RWPE1 (cell line): ENCODE measurements around the gene SCN4B.
"Not testable (repeated sequence)": the region's sequence is repeated elsewhere in the genome, so short reads cannot be mapped to it uniquely, and the experiment has no call there.

ENCODE experiments used
- CTCF ChIA-PET: fragments of 350-600 bp; sonication (Branson Sonifier 250); formaldehyde crosslinking; extraction: SDS; loops from one replicate; lab custom pipeline; 2021; lab: Yijun Ruan, JAX
- POLR2A ChIA-PET: fragments of 400-600 bp; formaldehyde crosslinking; extraction: SDS; loops from one replicate; lab custom pipeline; 2020; ENCODE audit warnings: antibody characterized with exemption; ENCODE audit not compliant: low non-redundant PET; lab: Yijun Ruan, JAX
- DNase-seq: peaks from one replicate; pipeline ENCODE4 v3.0.0; 2012; ENCODE audit warnings: low spot score
- H3K27ac ChIP-seq: fragments of 450-650 bp; 2 replicates; pipeline ENCODE4 v1.5.1; 2017
- CTCF ChIP-seq: fragments of 450-650 bp; conservative IDR thresholded peaks from 2 replicates; pipeline ENCODE4 v1.5.1; 2017; ENCODE audit warnings: low read depth, mild to moderate bottlenecking

Gene SCN4B

GRCh38 chr11:118184784-118185579, 32.4 kb upstream of the SCN4B start:
- ChIA-PET CTCF (interaction anchor here (0.8 to 2.0 kb wide), 2 partner anchors 10 to 14 kb away, joined by 4 to 8 read pairs; no protein-coding TSS in a partner anchor), POLR2A (no interaction called here)
- no peak for TF ChIP-seq CTCF
- no peak for DNase-seq
- H3K27ac ChIP-seq = no peak overlapping the region

GRCh38 chr11:118183691-118184090, 31.1 kb upstream of the SCN4B start:
- H3K27ac ChIP-seq, DNase-seq, POLR2A ChIA-PET: not testable (repeated sequence)
- CTCF ChIA-PET = interaction anchor here (0.6 kb wide), 1 partner anchor 280 kb away, joined by 3 read pairs; no protein-coding TSS in a partner anchor

GRCh38 chr11:118180300-118180703, 27.7 kb upstream of the SCN4B start:
- POLR2A ChIA-PET = no interaction called here
- CTCF ChIA-PET = interaction anchor here (0.6 to 2.5 kb wide), 5 partner anchors 9 to 54 kb away, joined by 3 to 23 read pairs (median 3); no protein-coding TSS in a partner anchor
- peak overlapping the region; percentile 10; the same call in 1 of the 2 replicates for H3K27ac ChIP-seq
- DNase-seq = peak; percentile 34
- no peak for TF ChIP-seq CTCF

GRCh38 chr11:118176778-118177134, 24.1 kb upstream of the SCN4B start:
- no peak for DNase-seq
- POLR2A ChIA-PET = no interaction called here
- no peak for TF ChIP-seq CTCF
- no peak overlapping the region for H3K27ac ChIP-seq
- CTCF ChIA-PET = no interaction called here

GRCh38 chr11:118175993-118176777, 23.6 kb upstream of the SCN4B start, which contains the start of gene SCN2B:
TSS of gene SCN2B (minus strand) at chr11:118176639. CDS start at chr11:118176431, 208 bp downstream.
- POLR2A ChIA-PET = no interaction called here
- peak; percentile 41 for DNase-seq
- H3K27ac ChIP-seq = peak within 1 kb of the TSS; percentile 61
- TF ChIP-seq CTCF = no peak
- CTCF ChIA-PET = no interaction called here

- peak overlapping the region; percentile 61 for H3K27ac ChIP-seq
- peak; percentile 60 for DNase-seq
Measured at GRCh38 chr11:118175031-118175992, 22.7 kb upstream of the SCN4B start.

More at GRCh38 chr11:118175031-118175992, 22.7 kb upstream of the SCN4B start:
- ChIA-PET CTCF (interaction anchor here (0.6 to 0.7 kb wide), 2 partner anchors 10 to 24 kb away, joined by 3 to 4 read pairs; no protein-coding TSS in a partner anchor), POLR2A (interaction anchor here (0.7 kb wide), 1 partner anchor 115 kb away, joined by 3 read pairs; no protein-coding TSS in a partner anchor)
- TF ChIP-seq CTCF = no peak
